HG03469 (cell line): ENCODE data around the gene YJEFN3.

Source experiments
- ATAC-seq: cut with Tn5 transposase; IDR thresholded peaks from one replicate; pipeline ENCODE4 v1.9.1; 2021; ENCODE audit warnings: mild to moderate bottlenecking, moderate library complexity, moderate number of reproducible peaks; ENCODE audit not compliant: unreplicated experiment

Gene YJEFN3

DNA sequence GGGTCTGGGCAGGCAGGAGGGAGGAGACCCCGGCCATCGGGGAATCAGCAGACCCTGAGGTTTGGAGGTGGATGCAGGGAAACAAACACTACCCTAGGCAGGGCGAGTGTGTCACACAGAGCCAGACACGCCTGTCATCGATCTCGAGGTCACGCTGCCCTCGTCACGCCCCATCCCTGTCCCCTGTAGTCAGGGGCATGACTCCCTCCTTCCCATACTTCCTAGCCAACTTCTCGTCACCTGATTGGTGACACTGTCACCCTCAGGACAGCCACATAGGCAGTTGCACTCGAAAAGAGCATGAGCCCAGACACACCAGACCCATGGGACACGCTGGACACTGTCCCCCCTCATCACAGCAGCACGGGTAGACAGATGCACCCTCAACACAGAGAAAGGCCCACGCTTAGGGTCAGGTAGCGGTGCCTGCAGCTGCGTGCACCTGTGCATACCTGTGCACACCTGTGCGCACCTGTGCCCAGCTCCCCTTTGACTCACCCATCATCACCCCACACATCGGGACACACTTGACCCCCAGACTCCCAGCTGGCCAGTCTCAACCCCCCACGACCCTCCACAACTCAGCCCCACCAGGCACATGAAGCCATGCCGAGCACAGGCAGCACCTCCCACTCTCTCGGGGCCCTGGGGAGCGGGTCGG, 21.2 kb downstream of the YJEFN3 start:
- ATAC-seq = no peak

DNA sequence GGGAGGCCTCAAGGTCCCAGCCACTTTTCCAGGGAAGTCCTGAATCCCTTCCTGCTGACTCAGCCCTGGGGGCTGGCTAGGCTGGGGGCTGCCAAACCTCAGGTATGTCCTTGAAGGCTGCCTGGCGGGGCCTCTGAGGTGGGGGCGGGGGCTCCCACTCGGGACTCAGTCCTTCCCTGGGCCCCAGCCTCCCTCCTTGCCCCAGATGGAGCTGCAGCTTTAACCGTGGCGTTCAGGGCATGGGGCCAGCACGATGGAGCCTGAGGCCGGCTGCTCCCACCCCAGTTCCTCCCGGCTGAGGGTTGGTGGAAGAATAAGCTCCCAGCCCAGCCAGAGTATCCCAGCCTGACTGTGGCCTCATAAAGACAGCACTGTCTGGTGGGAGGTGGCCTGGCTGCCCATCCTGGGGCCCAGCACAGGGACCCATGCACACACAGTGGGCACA, 21.8 kb downstream of the YJEFN3 start:
- no peak for ATAC-seq

DNA sequence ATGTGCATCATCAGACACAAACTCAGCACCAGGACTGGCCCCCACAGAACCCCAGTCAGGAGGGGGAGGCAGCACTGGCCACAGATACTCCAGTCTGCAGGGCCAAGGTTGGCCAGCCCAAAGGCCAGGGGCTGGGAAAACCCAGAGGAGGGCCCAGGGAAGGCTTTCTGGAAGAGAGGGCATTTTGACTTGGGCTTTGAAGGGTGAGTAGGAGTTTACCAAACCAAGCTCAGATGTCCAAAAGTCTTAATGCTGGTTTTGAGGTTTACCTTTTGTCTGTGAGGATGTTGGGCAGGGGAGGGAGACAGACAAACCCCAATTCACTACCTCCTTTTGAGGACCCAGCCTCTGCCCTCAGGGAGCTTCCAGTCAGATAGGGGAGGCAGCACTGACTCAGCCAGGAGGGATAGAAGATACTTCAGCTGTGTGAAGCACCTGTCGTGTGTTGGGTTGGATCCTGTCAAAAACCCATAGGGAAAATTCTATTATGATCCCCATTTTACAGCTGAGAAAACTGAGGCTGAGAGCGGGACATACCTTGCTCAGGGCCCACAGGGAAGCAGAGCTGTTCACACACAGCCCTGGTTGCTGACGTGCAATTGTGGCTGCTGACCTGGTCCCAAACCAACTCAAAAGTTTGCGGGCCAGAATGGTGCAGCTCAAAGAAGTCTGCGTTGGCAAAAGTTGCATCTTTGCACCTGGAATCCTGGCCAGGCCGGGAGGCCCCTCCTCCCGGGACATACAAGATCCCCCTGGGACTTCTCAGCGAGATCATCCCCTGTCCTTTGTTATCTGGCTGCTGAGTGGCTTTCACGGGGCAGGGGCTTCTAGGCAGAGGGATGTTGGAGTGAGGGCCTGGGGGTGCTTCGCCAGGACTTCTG, 22.5 kb downstream of the YJEFN3 start:
- no peak for ATAC-seq

GRCh38 chr19:19551853-19552192, 23.1 kb downstream of the YJEFN3 start:
- ATAC-seq = no peak

DNA sequence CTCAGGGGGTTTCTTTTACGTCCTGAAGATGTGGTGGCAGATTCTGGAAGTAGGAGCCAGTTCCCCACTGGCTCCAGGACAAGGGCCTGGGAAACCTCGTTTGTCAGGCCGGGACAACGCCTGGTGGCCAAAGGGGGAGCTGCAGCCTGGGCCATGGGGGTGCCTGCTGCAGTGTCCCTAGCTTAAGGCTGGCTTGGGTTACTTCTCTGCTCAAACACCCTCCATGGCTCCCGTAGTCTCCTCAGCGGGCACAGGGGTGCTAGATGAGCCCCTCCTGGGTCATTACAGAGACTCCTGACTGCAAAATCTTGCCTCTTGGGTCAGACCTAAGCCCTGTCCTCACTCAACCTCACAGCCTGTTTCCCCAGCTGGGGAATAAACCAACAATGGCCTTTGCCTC, 24.1 kb downstream of the YJEFN3 start:
- ATAC-seq = no peak

GRCh38 chr19:19553670-19554069, 25.0 kb downstream of the YJEFN3 start:
- no peak for ATAC-seq

DNA sequence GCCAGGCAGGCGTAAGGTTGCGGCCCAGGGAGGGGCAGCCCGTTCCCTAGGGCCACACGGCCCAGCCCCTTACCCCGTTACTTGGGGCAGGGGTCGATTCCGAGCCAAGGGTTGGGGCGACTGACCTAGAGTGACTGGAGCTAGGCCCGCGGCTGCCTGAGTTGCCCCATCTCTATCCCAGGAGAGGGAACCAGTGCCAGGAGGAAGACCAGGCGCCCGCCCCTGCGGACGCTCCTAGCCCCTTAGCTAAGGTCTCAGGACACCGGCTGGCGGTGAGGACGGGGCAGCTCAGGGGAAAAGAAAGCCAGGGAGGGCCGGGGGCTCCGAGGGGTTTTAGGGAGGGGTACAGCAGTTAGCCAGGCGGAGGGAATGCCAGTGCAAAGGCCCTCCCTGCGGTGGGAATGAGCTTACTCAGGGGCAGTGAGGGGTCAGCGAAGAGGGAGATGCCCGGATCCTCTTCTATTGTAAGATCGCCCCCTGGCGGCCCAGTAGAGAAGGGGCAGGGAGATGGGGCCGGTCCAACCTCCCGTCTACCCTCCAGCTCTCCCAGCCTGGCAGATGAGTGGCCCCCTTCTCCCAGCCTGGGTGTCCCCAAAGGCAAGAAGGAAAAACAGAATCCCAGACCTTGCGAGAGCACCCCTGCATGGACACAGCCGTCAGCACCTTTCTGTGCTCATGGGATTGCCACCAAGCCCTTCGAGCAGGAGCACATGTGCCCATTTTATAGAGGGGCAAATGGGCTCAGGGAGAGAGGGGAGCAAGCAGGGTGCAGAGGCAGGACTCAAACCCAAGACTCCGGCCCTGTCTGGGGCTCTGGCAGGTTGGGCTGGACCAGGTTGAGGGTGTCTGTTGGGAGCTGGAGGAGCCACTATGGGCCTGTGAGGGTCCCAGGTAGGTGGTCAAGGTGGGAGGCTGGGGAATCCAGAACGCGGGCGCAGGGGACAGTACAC, 25.6 kb downstream of the YJEFN3 start:
- ATAC-seq = no peak

GRCh38 chr19:19558055-19558454, 29.3 kb downstream of the YJEFN3 start:
- no peak for ATAC-seq

DNA sequence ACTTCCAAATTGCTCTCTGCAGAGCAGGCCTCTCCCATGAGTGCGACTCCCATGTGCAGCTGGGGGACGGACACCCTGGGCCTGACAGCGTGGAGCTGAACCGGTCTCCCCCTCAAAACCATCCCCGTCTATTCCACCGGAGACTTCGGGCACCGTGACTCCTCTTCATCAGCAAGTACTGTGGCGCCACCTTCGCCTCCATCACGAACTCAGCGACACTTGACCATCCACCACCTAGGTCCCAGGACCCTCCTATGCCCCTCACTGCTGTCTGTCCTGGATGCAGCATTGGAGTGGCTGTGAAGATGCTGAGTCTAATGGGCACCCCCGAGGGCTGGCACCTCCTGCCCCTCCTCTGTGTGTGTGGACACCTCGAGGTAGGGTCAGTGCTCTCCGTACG, 29.9 kb downstream of the YJEFN3 start:
- ATAC-seq = no peak

GRCh38 chr19:19559931-19560330, 31.2 kb downstream of the YJEFN3 start:
- ATAC-seq = no peak

DNA sequence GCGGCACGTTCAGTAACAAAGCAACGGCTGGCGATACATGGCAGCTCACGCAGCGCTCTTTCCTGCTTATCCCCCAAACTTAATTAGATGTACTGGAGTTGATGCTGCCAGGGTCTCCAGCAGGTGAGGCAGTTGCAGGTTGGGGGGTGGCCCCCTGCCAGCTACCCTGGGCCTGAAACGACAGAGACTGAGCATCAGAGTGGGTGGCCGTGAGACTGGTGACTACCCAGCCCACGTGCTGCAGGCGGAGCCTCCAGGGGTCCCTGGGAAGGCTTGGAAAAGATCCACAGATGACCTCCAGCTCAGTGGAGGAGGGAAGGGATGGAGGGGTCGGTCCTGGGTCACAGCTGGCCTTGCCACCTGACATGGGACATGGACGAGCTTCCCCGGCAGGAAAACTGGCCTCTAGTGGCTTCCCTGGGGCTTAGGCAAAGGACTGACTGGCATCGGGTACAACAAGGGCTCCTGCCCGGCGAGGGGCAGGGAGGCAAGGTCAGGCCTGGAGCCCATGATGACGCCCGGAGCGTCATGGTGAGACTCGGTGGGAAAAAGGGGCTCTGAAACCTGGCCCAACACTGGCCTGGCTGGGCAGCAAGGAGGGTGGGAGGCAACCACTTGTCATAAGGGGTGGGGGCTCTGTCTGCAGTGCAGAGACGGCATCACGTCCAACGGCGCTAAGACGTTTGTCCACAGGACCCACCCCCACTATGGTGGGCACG, 33.4 kb downstream of the YJEFN3 start:
- no peak for ATAC-seq

- ATAC-seq = no peak
Observed at GRCh38 chr19:19562665-19563347, 34.1 kb downstream of the YJEFN3 start.

GRCh38 chr19:19563348-19563848, 34.7 kb downstream of the YJEFN3 start:
- no peak for ATAC-seq

DNA sequence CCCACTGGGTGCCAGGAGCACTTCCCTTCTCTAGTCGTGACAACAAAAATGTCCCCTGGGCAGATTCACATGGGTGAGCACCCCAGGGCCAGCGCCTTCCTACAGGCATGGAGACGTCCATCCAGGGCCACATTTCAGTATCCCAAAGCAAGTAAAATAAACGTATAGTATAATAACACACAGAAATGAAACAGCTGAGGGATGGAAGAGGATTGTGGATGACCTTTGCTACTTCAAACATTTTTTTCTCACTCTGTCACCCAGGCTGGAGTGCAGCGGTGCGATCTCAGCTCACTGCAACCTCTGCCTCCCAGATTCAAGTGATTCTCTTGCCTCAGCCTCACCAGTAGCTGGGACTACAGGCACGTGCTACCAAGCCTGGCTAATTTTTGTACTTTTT, 37.6 kb downstream of the YJEFN3 start:
- no peak for ATAC-seq

DNA sequence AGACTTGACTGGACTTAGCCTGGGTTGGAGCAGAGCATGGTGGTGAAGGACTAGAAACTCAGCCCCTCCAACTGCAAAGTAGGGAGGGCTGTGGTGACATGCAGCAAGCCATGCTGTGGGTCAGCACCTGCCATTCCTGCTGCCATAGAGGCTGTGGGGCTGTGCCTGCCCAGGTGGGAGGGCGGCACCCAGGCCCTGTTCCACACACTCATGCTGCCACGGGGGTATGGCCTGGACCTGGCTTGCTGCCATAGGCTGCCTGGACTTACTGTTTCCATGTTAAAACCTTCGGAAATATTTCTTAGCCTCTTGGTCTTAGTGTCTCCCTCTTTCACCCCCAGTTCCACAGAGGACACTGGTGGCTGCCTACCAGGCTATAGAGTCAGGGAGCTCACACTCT, 38.7 kb downstream of the YJEFN3 start:
- ATAC-seq = no peak

DNA sequence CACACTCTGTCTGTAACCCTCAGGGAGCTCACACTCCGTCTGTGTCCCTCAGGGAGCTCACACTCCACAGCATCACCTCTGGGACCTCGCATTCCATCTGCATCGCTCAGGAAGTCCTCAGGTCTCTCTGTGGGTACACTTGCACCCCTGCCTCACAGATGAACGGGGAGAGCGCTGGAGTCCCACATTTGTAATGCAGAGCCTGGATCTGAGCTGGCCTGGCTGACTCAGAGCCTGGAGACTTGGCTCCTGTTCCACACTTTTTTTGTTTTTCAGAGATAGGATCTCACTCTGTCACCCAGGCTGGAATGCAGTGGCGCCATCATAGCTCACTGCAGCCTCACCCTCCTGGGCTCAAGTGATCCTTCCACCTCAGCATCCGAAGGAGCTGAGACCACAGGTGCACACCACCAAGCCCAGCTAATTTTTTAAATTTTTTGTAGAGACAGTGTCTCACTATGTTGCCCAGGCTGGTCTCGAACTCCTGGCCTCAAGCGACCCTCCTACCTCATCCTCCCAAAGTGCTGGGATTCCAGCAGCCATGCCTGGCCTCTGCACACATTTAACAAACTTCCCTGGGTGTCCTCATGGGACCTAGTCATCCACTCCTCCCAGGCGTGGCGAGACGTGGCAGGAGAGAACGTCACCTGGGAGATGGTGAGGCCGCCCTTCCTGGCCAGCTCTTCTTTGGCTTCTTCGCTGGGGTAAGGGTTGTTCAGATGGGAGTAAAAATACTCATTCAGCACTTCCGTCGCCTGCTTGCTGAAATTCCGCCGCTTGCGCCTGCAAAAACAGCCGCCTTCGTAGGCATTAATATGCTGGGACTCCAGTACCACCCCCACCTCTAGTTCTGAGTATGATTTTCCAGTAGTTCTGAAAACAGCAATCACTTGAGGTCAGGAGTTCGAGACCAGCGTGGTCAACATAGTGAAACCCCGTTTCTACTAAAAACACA, 40.4 kb downstream of the YJEFN3 start:
- no peak for ATAC-seq

DNA sequence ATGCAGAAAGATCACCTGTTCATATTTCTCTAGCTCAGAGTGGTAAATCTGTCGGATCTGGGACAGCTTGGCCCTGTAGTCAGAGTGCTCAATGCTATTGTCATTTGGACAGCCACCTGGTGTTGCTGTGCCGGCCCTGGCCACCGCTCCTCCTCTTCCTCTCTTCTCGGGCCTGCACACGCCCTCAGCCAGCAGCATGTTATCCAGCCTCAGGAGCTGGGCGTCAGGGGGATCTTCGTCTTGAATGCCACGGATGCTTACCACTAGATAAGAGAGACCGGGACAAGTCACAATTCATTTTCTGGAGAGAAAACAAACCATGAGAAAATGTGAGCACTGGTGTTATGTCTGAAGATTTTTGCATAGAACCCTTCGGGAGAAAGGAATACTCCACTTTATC, 41.9 kb downstream of the YJEFN3 start:
- no peak for ATAC-seq

- no peak for ATAC-seq
Observed at GRCh38 chr19:19571071-19571786, 42.5 kb downstream of the YJEFN3 start.
